Kidney epithelial cell (primary cell): ENCODE measurements around the gene CACNA1D. TPM values are rescaled to one million over a fixed set of nuclear protein-coding genes. Genes with fewer than 3 reads are reported as not detected.

Experiments used
- DNase-seq: peaks from one replicate; pipeline ENCODE4 v3.0.0-alpha.2; 2010; ENCODE audit warnings: low read depth
- H3K27me3 ChIP-seq: 2 replicates; pipeline ENCODE4 v1.6.0; 2011; ENCODE audit warnings: low read length; ENCODE audit not compliant: control insufficient read depth, insufficient read depth
- H3K36me3 ChIP-seq: 2 replicates; pipeline ENCODE4 v1.5.1; 2011; ENCODE audit warnings: low read length; ENCODE audit not compliant: control insufficient read depth, insufficient read depth
- H3K4me3 ChIP-seq: 2 replicates; pipeline ENCODE4 v1.5.1; 2011; ENCODE audit warnings: low read depth, mild to moderate bottlenecking, control low read depth, low read length
- total RNA-seq: library from RNA; depleted of rRNA; stranded (reverse); fragments of >200 nt; gene quantifications from 2 replicates; pipeline ENCODE4 v1.2.3, GENCODE V29; 2015
- TF ChIP-seq, protein P1 (sequence below): IDR thresholded peaks from 2 replicates; pipeline ENCODE4 v1.5.1; 2011; ENCODE audit warnings: mild to moderate bottlenecking, moderate library complexity, low read length, control low read depth, inconsistent platforms; ENCODE audit not compliant: insufficient read depth, poor library complexity, severe bottlenecking

Gene CACNA1D
- total RNA-seq, 1 donor from 2014 or later: 0.21 TPM

DNA sequence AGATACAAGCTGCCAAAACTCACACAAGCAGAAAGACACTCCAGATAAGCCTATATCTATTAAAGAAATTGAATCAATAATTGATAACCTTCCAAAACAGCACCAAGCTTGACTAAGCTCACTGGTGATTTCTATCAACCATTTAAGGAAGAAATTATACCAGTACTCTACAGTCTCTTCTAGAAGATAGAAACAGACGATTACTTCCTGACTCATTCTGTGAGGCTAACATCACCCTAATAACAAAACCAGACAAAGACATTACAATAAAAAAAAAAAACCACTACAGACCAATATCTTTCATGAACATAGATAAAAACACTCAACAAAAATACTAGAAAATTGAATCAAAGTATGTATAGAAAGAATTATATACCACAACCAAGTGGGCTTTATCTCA lies 331.6 kb downstream of the CACNA1D start:
- H3K27me3 ChIP-seq: no peaks in the 10 kb centered on the region
- TF ChIP-seq, protein P1, sequence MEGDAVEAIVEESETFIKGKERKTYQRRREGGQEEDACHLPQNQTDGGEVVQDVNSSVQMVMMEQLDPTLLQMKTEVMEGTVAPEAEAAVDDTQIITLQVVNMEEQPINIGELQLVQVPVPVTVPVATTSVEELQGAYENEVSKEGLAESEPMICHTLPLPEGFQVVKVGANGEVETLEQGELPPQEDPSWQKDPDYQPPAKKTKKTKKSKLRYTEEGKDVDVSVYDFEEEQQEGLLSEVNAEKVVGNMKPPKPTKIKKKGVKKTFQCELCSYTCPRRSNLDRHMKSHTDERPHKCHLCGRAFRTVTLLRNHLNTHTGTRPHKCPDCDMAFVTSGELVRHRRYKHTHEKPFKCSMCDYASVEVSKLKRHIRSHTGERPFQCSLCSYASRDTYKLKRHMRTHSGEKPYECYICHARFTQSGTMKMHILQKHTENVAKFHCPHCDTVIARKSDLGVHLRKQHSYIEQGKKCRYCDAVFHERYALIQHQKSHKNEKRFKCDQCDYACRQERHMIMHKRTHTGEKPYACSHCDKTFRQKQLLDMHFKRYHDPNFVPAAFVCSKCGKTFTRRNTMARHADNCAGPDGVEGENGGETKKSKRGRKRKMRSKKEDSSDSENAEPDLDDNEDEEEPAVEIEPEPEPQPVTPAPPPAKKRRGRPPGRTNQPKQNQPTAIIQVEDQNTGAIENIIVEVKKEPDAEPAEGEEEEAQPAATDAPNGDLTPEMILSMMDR: no peak
- no peak for DNase-seq
- H3K36me3 ChIP-seq: no peaks in the 10 kb centered on the region
- H3K4me3 ChIP-seq: no peak overlapping the region

DNA sequence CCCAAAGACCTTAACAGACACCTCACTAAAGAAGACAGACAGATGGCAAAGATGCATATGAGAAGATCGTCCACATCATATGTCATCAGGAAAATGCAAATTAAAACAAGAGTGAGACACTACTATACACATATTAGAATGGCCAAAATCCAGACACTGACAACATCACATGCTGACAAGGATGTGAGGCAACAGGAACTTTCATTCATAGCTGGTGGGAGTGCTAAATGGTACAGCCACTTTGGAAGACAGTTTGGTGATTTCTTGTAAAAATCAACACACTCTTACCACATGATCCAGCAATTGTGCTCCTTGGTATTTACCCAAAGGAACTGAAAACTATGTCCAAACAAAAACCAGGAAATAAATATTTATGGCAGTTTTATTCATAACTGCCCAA lies 334.2 kb downstream of the CACNA1D start:
- no peak overlapping the region for H3K4me3 ChIP-seq
- no peak for DNase-seq
- H3K36me3 ChIP-seq: no peaks in the 10 kb centered on the region

DNA sequence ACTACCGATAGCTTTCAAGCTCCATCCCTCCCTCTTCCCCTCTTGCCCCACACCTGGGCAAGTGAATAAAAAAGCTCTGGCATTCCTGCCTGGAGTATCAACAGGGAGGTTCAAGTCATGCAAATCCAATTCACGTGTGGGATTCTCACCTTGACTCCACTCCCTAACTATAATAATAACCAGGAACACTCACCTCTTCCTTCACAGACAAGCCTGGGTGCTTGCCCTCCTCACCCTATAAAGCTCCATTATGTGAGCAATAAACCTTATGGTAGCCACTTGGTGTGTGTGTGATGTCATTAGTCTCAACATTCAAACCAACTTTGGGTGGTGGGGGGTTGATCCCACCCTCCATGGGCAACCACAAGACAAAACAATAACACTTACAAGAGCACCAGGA lies 335.2 kb downstream of the CACNA1D start:
- TF ChIP-seq, protein P1: no peak

More for the DNA sequence above, 334.2 kb downstream of the CACNA1D start:
- TF ChIP-seq, protein P1: no peak
- no peaks in the 10 kb centered on the region for H3K27me3 ChIP-seq

DNA sequence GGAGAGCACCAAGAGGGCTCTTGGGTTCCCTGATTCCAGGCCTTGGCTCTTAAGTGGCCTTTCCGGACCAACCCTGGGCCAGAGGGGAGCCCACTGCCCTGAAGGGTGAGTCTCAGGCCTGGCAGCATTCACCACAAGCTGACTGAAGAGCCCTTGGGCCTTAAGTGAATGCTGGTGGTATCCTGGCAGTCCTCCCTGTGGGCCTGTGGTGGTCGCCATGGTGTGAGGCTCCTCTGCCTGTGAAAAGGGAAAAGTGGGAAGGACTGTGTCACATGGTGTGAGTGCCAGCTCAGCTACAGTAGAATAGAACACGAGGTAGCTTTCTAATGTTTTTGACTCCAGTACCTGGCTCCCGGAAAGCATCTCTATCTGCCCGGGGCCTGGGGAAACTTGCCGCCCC lies 336.5 kb downstream of the CACNA1D start:
- H3K36me3 ChIP-seq: no peaks in the 10 kb centered on the region
- no peak overlapping the region for H3K4me3 ChIP-seq
- DNase-seq: no peak
- TF ChIP-seq, protein P1: no peak
- H3K27me3 ChIP-seq: no peaks in the 10 kb centered on the region

More for the DNA sequence above, 335.2 kb downstream of the CACNA1D start:
- no peaks in the 10 kb centered on the region for H3K36me3 ChIP-seq
- no peak for DNase-seq
- H3K27me3 ChIP-seq: no peaks in the 10 kb centered on the region
- no peak overlapping the region for H3K4me3 ChIP-seq

DNA sequence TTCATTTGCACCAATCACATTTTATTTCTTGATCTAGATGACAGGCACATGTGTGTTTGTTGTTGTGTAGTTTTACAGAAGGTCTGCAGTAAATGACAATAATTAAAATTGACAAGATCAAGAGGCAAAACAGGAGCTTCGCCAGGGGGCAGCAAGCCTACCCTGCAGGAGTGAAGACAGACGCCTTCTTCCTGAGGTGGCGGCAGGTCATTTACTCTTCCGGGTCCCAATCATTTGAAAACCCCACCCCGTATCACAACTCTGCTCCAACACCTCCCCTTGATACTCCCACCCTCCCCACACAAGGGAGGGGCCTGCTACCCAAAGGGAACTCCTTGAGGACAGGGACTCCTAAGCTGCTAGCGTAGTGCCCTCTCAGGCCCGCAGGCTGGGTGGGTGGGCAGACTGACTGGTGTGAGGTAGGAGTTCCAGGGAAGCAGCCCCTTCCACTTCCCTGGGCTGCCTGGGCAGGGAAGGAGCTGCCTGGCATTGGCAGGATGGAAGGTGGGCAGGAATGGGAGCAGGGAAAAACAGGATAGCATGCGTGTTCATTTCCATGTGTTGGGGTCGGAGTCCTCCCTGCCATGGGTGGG lies 338.7 kb downstream of the CACNA1D start:
- no peaks in the 10 kb centered on the region for H3K27me3 ChIP-seq
- H3K36me3 ChIP-seq: no peaks in the 10 kb centered on the region
- DNase-seq: no peak
- TF ChIP-seq, protein P1: no peak
- no peak overlapping the region for H3K4me3 ChIP-seq

DNA sequence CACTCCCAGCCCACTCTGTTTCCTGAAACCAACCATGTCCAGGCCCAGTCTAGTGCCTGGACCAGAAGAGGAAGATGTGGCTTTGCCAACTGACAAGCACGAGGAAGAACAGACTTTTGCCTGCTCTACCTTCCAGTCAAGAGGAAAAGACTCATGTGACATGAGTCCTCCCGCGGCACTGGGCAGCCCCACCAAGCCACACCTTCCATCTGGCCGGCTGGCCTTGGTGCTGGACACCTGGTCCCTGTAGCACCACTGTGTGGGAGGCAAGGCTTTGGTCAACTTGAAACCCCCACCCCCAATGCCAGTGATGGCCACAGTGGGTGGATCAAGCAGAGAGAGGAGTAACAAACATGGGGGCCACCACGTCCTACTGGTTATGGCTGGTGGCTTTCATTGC lies 339.3 kb downstream of the CACNA1D start:
- Histone ChIP-seq H3K4me3 (no peak overlapping the region), H3K27me3 (no peaks in the 10 kb centered on the region), H3K36me3 (no peaks in the 10 kb centered on the region)
- TF ChIP-seq, protein P1: no peak
- no peak for DNase-seq
